Measurements from ENCODE around the gene LAPTM5. TPM values are rescaled to one million over a fixed set of nuclear protein-coding genes. Genes with fewer than 3 reads are reported as not detected.

The LAPTM5 gene
- total and polyA plus RNA-seq, 3 donors from 2014 or later: 2.0 to 46.9 (median 16.3) TPM

- no peak for TF ChIP-seq POLR2A (IDR thresholded peaks at IDR 0.05)
- TF ChIP-seq CTCF (IDR thresholded peaks at IDR 0.05): no peak
- H3K4me1 ChIP-seq: no peaks in the 10 kb centered on the region
- H3K27me3 ChIP-seq: no peaks in the 10 kb centered on the region
- H3K4me3 ChIP-seq: no peak overlapping the region
- H3K9me3 ChIP-seq: no peaks in the 10 kb centered on the region
- no peak for DNase-seq
- intact Hi-C loops (cut with DNase I; ENCODE audit: low total_unique reads): no loop called here
- no peaks in the 10 kb centered on the region for H3K36me3 ChIP-seq (ENCODE audit: low read depth, missing control alignments)
- H3K27ac ChIP-seq: no peak overlapping the region
- 71 to 83% methylated on average over 4 of the region's 4 CpGs for WGBS, 2 donors
These were observed 14.0 kb downstream of the LAPTM5 start for GRCh38 chr1:30743584-30744059.

- no peaks in the 10 kb centered on the region for H3K4me1 ChIP-seq
- TF ChIP-seq CTCF (IDR thresholded peaks at IDR 0.05) (no peak), POLR2A (IDR thresholded peaks at IDR 0.05) (no peak)
- DNase-seq: no peak
- no peak overlapping the region for H3K27ac ChIP-seq
- H3K36me3 ChIP-seq (ENCODE audit: low read depth, missing control alignments): no peaks in the 10 kb centered on the region
- H3K4me3 ChIP-seq: no peak overlapping the region
- intact Hi-C loops (cut with DNase I; ENCODE audit: low total_unique reads): no loop called here
- no peaks in the 10 kb centered on the region for H3K9me3 ChIP-seq
- no peaks in the 10 kb centered on the region for H3K27me3 ChIP-seq
- WGBS, 2 donors: 94 to 95% methylated on average over 3 of the region's 3 CpGs
These were observed 14.5 kb downstream of the LAPTM5 start for GRCh38 chr1:30742963-30743559.

GRCh38 chr1:30742300-30742962 is 15.1 kb downstream of the LAPTM5 start:
- H3K36me3 ChIP-seq (ENCODE audit: low read depth, missing control alignments): no peaks in the 10 kb centered on the region
- intact Hi-C loops (cut with DNase I; ENCODE audit: low total_unique reads): no loop called here
- no peaks in the 10 kb centered on the region for H3K4me1 ChIP-seq
- 87 to 91% methylated on average over 11 of the region's 11 CpGs for whole genome bisulfite sequencing, 2 donors
- no peak for DNase-seq
- no peak for TF ChIP-seq CTCF (IDR thresholded peaks at IDR 0.05)
- no peak for TF ChIP-seq POLR2A (IDR thresholded peaks at IDR 0.05)
- no peaks in the 10 kb centered on the region for H3K9me3 ChIP-seq
- no peaks in the 10 kb centered on the region for H3K27me3 ChIP-seq
- H3K4me3 ChIP-seq: no peak overlapping the region
- H3K27ac ChIP-seq: no peak overlapping the region

GRCh38 chr1:30741239-30741894 is 16.2 kb downstream of the LAPTM5 start:
- 77 to 78% methylated on average over 12 of the region's 12 CpGs for WGBS, 2 donors
- TF ChIP-seq POLR2A (IDR thresholded peaks at IDR 0.05): no peak
- no peak for TF ChIP-seq CTCF (IDR thresholded peaks at IDR 0.05)
- no peak overlapping the region for H3K4me3 ChIP-seq
- H3K9me3 ChIP-seq: no peaks in the 10 kb centered on the region
- H3K36me3 ChIP-seq (ENCODE audit: low read depth, missing control alignments): no peaks in the 10 kb centered on the region
- no peaks in the 10 kb centered on the region for H3K4me1 ChIP-seq
- DNase-seq: no peak
- no peaks in the 10 kb centered on the region for H3K27me3 ChIP-seq
- no peak overlapping the region for H3K27ac ChIP-seq
- intact Hi-C loops (cut with DNase I; ENCODE audit: low total_unique reads): no loop called here
